Frontal cortex (tissue), 4 donors: ENCODE data around the gene DACH1. TPM values are rescaled to one million over a fixed set of nuclear protein-coding genes. Genes with fewer than 3 reads are reported as not detected.
"Not testable (repeated sequence)": the region's sequence is repeated elsewhere in the genome, so short reads cannot be mapped to it uniquely, and the experiment has no call there.

Experiments
- DNase-seq, 2 donors: peaks; one replicate each; pipeline ENCODE4 v3.0.0; 2012; ENCODE audit warnings: low spot score in 2 of 2
- FAIRE-seq: peaks from 2 replicates; lab custom pipeline; 2012; peaks lifted over from hg19 to GRCh38; lab: Jason Lieb, UNC
- total RNA-seq: library from RNA; depleted of rRNA; stranded (reverse); fragments of >200 nt; gene quantifications from one replicate; pipeline ENCODE4 v1.2.3, GENCODE V29; 2014
- donor health status: control.
- donor health status: control.
- donor health status: control.

The DACH1 gene
- total RNA-seq, 1 donor from 2014 or later: 14.7 TPM

GRCh38 chr13:71866335-71867130, 471 bp downstream of the DACH1 start:
- FAIRE-seq: no peak
- DNase-seq: peak; percentile 20 to 27

- DNase-seq: peak; percentile 6 to 31
- no peak for FAIRE-seq
Observed at GRCh38 chr13:71865874-71866334, 1.1 kb downstream of the DACH1 start.

GRCh38 chr13:71864986-71865873, 1.8 kb downstream of the DACH1 start:
- DNase-seq: peak; percentile 16 to 28
- FAIRE-seq: no peak

- FAIRE-seq (no peak), DNase-seq (peak in 1 of 2 donors; percentile 23)
Observed at GRCh38 chr13:71864094-71864985, 2.7 kb downstream of the DACH1 start.

- FAIRE-seq (no peak), DNase-seq (no peak)
Observed at GRCh38 chr13:71863254-71863865, 3.6 kb downstream of the DACH1 start.

GRCh38 chr13:71862459-71862943, 4.5 kb downstream of the DACH1 start:
- no peak for DNase-seq
- FAIRE-seq: no peak

GRCh38 chr13:71861769-71862458, 5.1 kb downstream of the DACH1 start:
- DNase-seq (no peak), FAIRE-seq (peak; percentile 21)

- FAIRE-seq: no peak
- no peak for DNase-seq
Observed at GRCh38 chr13:71860547-71861138, 6.4 kb downstream of the DACH1 start.

- no peak for FAIRE-seq
- no peak for DNase-seq
Observed at GRCh38 chr13:71858647-71859046, 8.4 kb downstream of the DACH1 start.

- DNase-seq (no peak), FAIRE-seq (no peak)
Observed at GRCh38 chr13:71856548-71857043, 10.4 kb downstream of the DACH1 start.

GRCh38 chr13:71854401-71854800, 12.6 kb downstream of the DACH1 start:
- FAIRE-seq (no peak), DNase-seq (no peak)

- DNase-seq (no peak), FAIRE-seq (no peak)
Observed at GRCh38 chr13:71853725-71854124, 13.3 kb downstream of the DACH1 start.

GRCh38 chr13:71852736-71853135, 14.3 kb downstream of the DACH1 start:
- DNase-seq: no peak
- no peak for FAIRE-seq

- FAIRE-seq: no peak
- no peak for DNase-seq
Observed at GRCh38 chr13:71851498-71852409, 15.2 kb downstream of the DACH1 start.

- FAIRE-seq: no peak
- no peak for DNase-seq
Observed at GRCh38 chr13:71842003-71842402, 25.0 kb downstream of the DACH1 start.

- FAIRE-seq (no peak), DNase-seq (no peak)
Observed at GRCh38 chr13:71838842-71839241, 28.2 kb downstream of the DACH1 start.

GRCh38 chr13:71837582-71837981, 29.4 kb downstream of the DACH1 start:
- FAIRE-seq, DNase-seq: not testable (repeated sequence)
